Measurements from ENCODE around the gene TLN1. TPM values are rescaled to one million over a fixed set of nuclear protein-coding genes. Genes with fewer than 3 reads are reported as not detected.
A peak's percentile ranks its signal among the peaks of the same experiment; 100 is the strongest.

The TLN1 gene
- total RNA-seq, 2 donors from 2014 or later: 273 to 370 TPM

GRCh38 chr9:35713578-35713977 is 18.4 kb downstream of the TLN1 start:
- H3K9me3 ChIP-seq: no peaks in the 10 kb centered on the region
- H3K4me1 ChIP-seq: peaks cover 0 to 10% of the 10 kb centered on the region in 2 donors
- peaks cover 99% of the 10 kb centered on the region for H3K36me3 ChIP-seq
- no peak overlapping the region for H3K27ac ChIP-seq
- no peak overlapping the region for H3K4me3 ChIP-seq
- H3K27me3 ChIP-seq: no peaks in the 10 kb centered on the region
- DNase-seq (ENCODE audit: low spot score): no peak
- TF ChIP-seq CTCF (IDR thresholded peaks at IDR 0.05): no peak

GRCh38 chr9:35712762-35713400 is 19.1 kb downstream of the TLN1 start:
- Histone ChIP-seq H3K4me1 (peaks cover 0 to 10% of the 10 kb centered on the region in 2 donors), H3K9me3 (no peaks in the 10 kb centered on the region)

GRCh38 chr9:35711501-35712428 is 20.2 kb downstream of the TLN1 start:
- Histone ChIP-seq H3K27me3 (no peaks in the 10 kb centered on the region), H3K4me1 (peaks cover 0 to 10% of the 10 kb centered on the region in 2 donors), H3K4me3 (no peak overlapping the region), H3K36me3 (peaks cover 99% of the 10 kb centered on the region), H3K9me3 (no peaks in the 10 kb centered on the region), H3K27ac (peak overlapping the region in 1 of 2 donors; percentile 47)
- TF ChIP-seq CTCF (IDR thresholded peaks at IDR 0.05): no peak
- no peak for DNase-seq (ENCODE audit: low spot score)

More at GRCh38 chr9:35712762-35713400, 19.1 kb downstream of the TLN1 start:
- Histone ChIP-seq H3K27ac (no peak overlapping the region), H3K27me3 (no peaks in the 10 kb centered on the region), H3K36me3 (peaks cover 99% of the 10 kb centered on the region), H3K4me3 (no peak overlapping the region)
- no peak for TF ChIP-seq CTCF (IDR thresholded peaks at IDR 0.05)
- no peak for DNase-seq (ENCODE audit: low spot score)

GRCh38 chr9:35710818-35711500 is 21.0 kb downstream of the TLN1 start:
- Histone ChIP-seq H3K27me3 (no peaks in the 10 kb centered on the region), H3K36me3 (peaks cover 99% of the 10 kb centered on the region), H3K9me3 (no peaks in the 10 kb centered on the region), H3K4me1 (peaks cover 0 to 10% of the 10 kb centered on the region in 2 donors), H3K4me3 (no peak overlapping the region), H3K27ac (peak overlapping the region in 1 of 2 donors; percentile 47)
- no peak for TF ChIP-seq CTCF (IDR thresholded peaks at IDR 0.05)
- no peak for DNase-seq (ENCODE audit: low spot score)

GRCh38 chr9:35708146-35708545 is 23.8 kb downstream of the TLN1 start:
- Histone ChIP-seq H3K36me3 (peaks cover 99% of the 10 kb centered on the region), H3K27ac (no peak overlapping the region), H3K9me3 (no peaks in the 10 kb centered on the region), H3K4me1 (peaks cover 0 to 18% of the 10 kb centered on the region in 2 donors), H3K4me3 (no peak overlapping the region), H3K27me3 (no peaks in the 10 kb centered on the region)
- no peak for TF ChIP-seq CTCF (IDR thresholded peaks at IDR 0.05)
- DNase-seq (ENCODE audit: low spot score): no peak

Measured in right atrium auricular region (tissue), 2 donors.